ENCODE data around the gene TNRC6A. TPM values are rescaled to one million over a fixed set of nuclear protein-coding genes. Genes with fewer than 3 reads are reported as not detected.
"Not testable (repeated sequence)": the region's sequence is repeated elsewhere in the genome, so short reads cannot be mapped to it uniquely, and the experiment has no call there.

TNRC6A gene
- total RNA-seq, 2 experiments from 2014 or later, result 27.7 to 28.9 TPM

- Mint-ChIP-seq H3K27ac (no peak overlapping the region), H3K4me1 (ENCODE audit: low read depth) (no peaks in the 10 kb centered on the region), H3K9me3 (no peaks in the 10 kb centered on the region), H3K4me3 (no peak overlapping the region), H3K27me3 (no peaks in the 10 kb centered on the region), H3K36me3 (ENCODE audit: low read depth) (peaks cover 53% of the 10 kb centered on the region)
- no peak for ATAC-seq
- intact Hi-C loops (cut with micrococcal nuclease), result no loop called here
- no peak for DNase-seq
- POLR2A ChIA-PET, result interaction anchor here (0.6 to 1.6 kb wide), 3 partner anchors 10 to 1065 kb away, joined by 3 read pairs; no protein-coding TSS in a partner anchor
- no peak for TF ChIP-seq CTCF (IDR thresholded peaks at IDR 0.05)
- CTCF ChIA-PET, result no interaction called here
Measured at GRCh38 chr16:24800586-24800985, 71.1 kb downstream of the TNRC6A start.

GRCh38 chr16:24801761-24802302, 72.4 kb downstream of the TNRC6A start:
- TF ChIP-seq CTCF (IDR thresholded peaks at IDR 0.05), result no peak
- no peak overlapping the region for H3K4me3 Mint-ChIP-seq
- DNase-seq, result no peak
- H3K27ac Mint-ChIP-seq, result no peak overlapping the region
- H3K4me1 Mint-ChIP-seq (ENCODE audit: low read depth), result no peaks in the 10 kb centered on the region
- no peaks in the 10 kb centered on the region for H3K27me3 Mint-ChIP-seq
- H3K36me3 Mint-ChIP-seq (ENCODE audit: low read depth), result peaks cover 53% of the 10 kb centered on the region
- ChIA-PET POLR2A (interaction anchor here (1.2 kb wide), 1 partner anchor 22 kb away, joined by 3 read pairs; no protein-coding TSS in a partner anchor), CTCF (no interaction called here)
- H3K9me3 Mint-ChIP-seq, result no peaks in the 10 kb centered on the region
- ATAC-seq, result no peak
- intact Hi-C loops (cut with micrococcal nuclease), result no loop called here

GRCh38 chr16:24805484-24805883, 76.0 kb downstream of the TNRC6A start:
- TF ChIP-seq CTCF (IDR thresholded peaks at IDR 0.05), result no peak
- intact Hi-C loops (cut with micrococcal nuclease), result no loop called here
- Mint-ChIP-seq H3K27me3 (no peaks in the 10 kb centered on the region), H3K36me3 (ENCODE audit: low read depth) (peaks cover 42% of the 10 kb centered on the region), H3K4me3 (no peak overlapping the region), H3K27ac (no peak overlapping the region), H3K9me3 (no peaks in the 10 kb centered on the region), H3K4me1 (ENCODE audit: low read depth) (no peaks in the 10 kb centered on the region)
- ATAC-seq, result no peak
- no peak for DNase-seq
- CTCF ChIA-PET, result no interaction called here
- POLR2A ChIA-PET, result no interaction called here

GRCh38 chr16:24807301-24807700, 77.8 kb downstream of the TNRC6A start:
- DNase-seq, result no peak
- ChIA-PET CTCF (interaction anchor here (0.7 to 1.4 kb wide), 3 partner anchors 9 to 27 kb away, joined by 3 to 8 read pairs (median 3); no protein-coding TSS in a partner anchor), POLR2A (no interaction called here)
- Mint-ChIP-seq H3K4me1 (ENCODE audit: low read depth) (no peaks in the 10 kb centered on the region), H3K27ac (no peak overlapping the region), H3K27me3 (no peaks in the 10 kb centered on the region), H3K36me3 (ENCODE audit: low read depth) (peaks cover 39% of the 10 kb centered on the region), H3K9me3 (no peaks in the 10 kb centered on the region), H3K4me3 (no peak overlapping the region)
- intact Hi-C loops (cut with micrococcal nuclease), result no loop called here
- no peak for TF ChIP-seq CTCF (IDR thresholded peaks at IDR 0.05)
- ATAC-seq, result no peak

GRCh38 chr16:24810951-24811843, 81.7 kb downstream of the TNRC6A start:
- Mint-ChIP-seq H3K4me1 (ENCODE audit: low read depth) (no peaks in the 10 kb centered on the region), H3K36me3 (ENCODE audit: low read depth) (peaks cover 36% of the 10 kb centered on the region), H3K9me3 (no peaks in the 10 kb centered on the region), H3K27ac (no peak overlapping the region), H3K4me3 (no peak overlapping the region), H3K27me3 (no peaks in the 10 kb centered on the region)
- ATAC-seq (no peak), DNase-seq (no peak)
- intact Hi-C loops (cut with micrococcal nuclease), result no loop called here
- POLR2A ChIA-PET, result no interaction called here
- TF ChIP-seq CTCF (IDR thresholded peaks at IDR 0.05), result no peak
- CTCF ChIA-PET, result no interaction called here

- H3K4me1 Mint-ChIP-seq (ENCODE audit: low read depth); H3K27ac Mint-ChIP-seq; intact Hi-C loops (cut with micrococcal nuclease); CTCF ChIA-PET; ATAC-seq; H3K9me3 Mint-ChIP-seq; POLR2A ChIA-PET; H3K27me3 Mint-ChIP-seq; DNase-seq; H3K4me3 Mint-ChIP-seq: not testable (repeated sequence)
- peaks cover 34% of the 10 kb centered on the region for H3K36me3 Mint-ChIP-seq (ENCODE audit: low read depth)
Measured at GRCh38 chr16:24812813-24813212, 83.4 kb downstream of the TNRC6A start.

Measured in activated CD8-positive, alpha-beta T cell treated with anti-CD3 and anti-CD28 coated beads for 36 hours (primary cell).